IMR-90 (cell line): Measurements from ENCODE around the gene SMYD2. TPM values are rescaled to one million over a fixed set of nuclear protein-coding genes. Genes with fewer than 3 reads are reported as not detected.

Experiments used
- ATAC-seq: fragments of 200-7000 bp; cut with Tn5 transposase; 2 replicates; pipeline ENCODE4 v1.9.1; 2020; ENCODE audit warnings: low read depth, mild to moderate bottlenecking, moderate library complexity
- BruUV-seq: library from RNA; stranded (reverse); fragments of 400-500 nt; replicated peaks from 2 replicates; lab custom pipeline; 2021; lab: Mats Ljungman, UMichigan
- CTCF ChIA-PET: fragments of 300-600 bp; formaldehyde crosslinking; extraction: SDS; loops from one replicate; lab custom pipeline; 2021; ENCODE audit warnings: antibody characterized with exemption; lab: Yijun Ruan, JAX
- POLR2A ChIA-PET: fragments of 300-600 bp; sonication (Branson Sonifier 250); formaldehyde crosslinking; loops from one replicate; lab custom pipeline; 2022; ENCODE audit warnings: antibody characterized with exemption; ENCODE audit not compliant: unreplicated experiment; lab: Charles Lee
- DNase-seq: peaks from one replicate; pipeline ENCODE4 v3.0.0; 2013
- H2AFZ ChIP-seq: replicated peaks from 2 replicates; pipeline ENCODE3; 2013; ENCODE audit warnings: low read length, mild to moderate bottlenecking; ENCODE audit not compliant: poor library complexity
- H2AK5ac ChIP-seq: 2 replicates; pipeline ENCODE4 v1.6.1; 2013; ENCODE audit warnings: low read depth, low read length, inconsistent platforms
- H2AK9ac ChIP-seq: replicated peaks from 2 replicates; pipeline ENCODE3; 2013; ENCODE audit warnings: mild to moderate bottlenecking, low read depth, low read length, moderate library complexity; ENCODE audit not compliant: poor library complexity
- H2BK120ac ChIP-seq: 2 replicates; pipeline ENCODE4 v1.6.1; 2013; ENCODE audit warnings: low read depth, low read length, inconsistent platforms
- H2BK15ac ChIP-seq: 3 replicates; pipeline ENCODE4 v1.6.1; 2013; ENCODE audit warnings: low read depth, low read length, inconsistent platforms
- H2BK20ac ChIP-seq: 2 replicates; pipeline ENCODE4 v1.6.1; 2013; ENCODE audit warnings: low read depth, mild to moderate bottlenecking, inconsistent platforms, low read length, moderate library complexity
- H2BK5ac ChIP-seq: 2 replicates; pipeline ENCODE4 v1.6.1; 2013; ENCODE audit warnings: mild to moderate bottlenecking, low read depth, low read length, inconsistent platforms; ENCODE audit not compliant: poor library complexity, severe bottlenecking
- H3K14ac ChIP-seq: replicated peaks from 2 replicates; pipeline ENCODE4 v1.6.1; 2013; ENCODE audit warnings: low read depth, low read length, inconsistent platforms
- H3K18ac ChIP-seq: 2 replicates; pipeline ENCODE4 v1.6.1; 2013; ENCODE audit warnings: low read depth, low read length, control low read depth
- H3K23ac ChIP-seq: 2 replicates; pipeline ENCODE4 v1.6.1; 2013; ENCODE audit warnings: low read depth, low read length, inconsistent platforms
- H3K27ac ChIP-seq: 2 replicates; pipeline ENCODE4 v1.5.1; 2013; ENCODE audit warnings: mild to moderate bottlenecking, control low read depth, low read length; ENCODE audit not compliant: insufficient read depth
- H3K27me3 ChIP-seq: 2 replicates; pipeline ENCODE4 v1.6.1; 2013; ENCODE audit warnings: low read length; ENCODE audit not compliant: control insufficient read depth, insufficient read depth
- H3K36me3 ChIP-seq: 2 replicates; pipeline ENCODE4 v1.6.1; 2013; ENCODE audit warnings: low read length, mixed read lengths; ENCODE audit not compliant: control insufficient read depth, insufficient read depth
- H3K4ac ChIP-seq: 2 replicates; pipeline ENCODE4 v1.6.1; 2013; ENCODE audit warnings: low read depth, low read length, inconsistent platforms
- H3K4me1 ChIP-seq: 2 replicates; pipeline ENCODE4 v1.6.1; 2013; ENCODE audit warnings: low read length, mixed read lengths; ENCODE audit not compliant: control insufficient read depth, insufficient read depth
- H3K4me2 ChIP-seq: 2 replicates; pipeline ENCODE4 v1.6.1; 2013; ENCODE audit warnings: low read depth, mild to moderate bottlenecking, control low read depth, low read length, moderate library complexity
- H3K4me3 ChIP-seq: 2 replicates; pipeline ENCODE4 v1.5.1; 2013; ENCODE audit warnings: low read depth, mild to moderate bottlenecking, control low read depth, low read length, moderate library complexity; ENCODE audit not compliant: insufficient read depth
- H3K56ac ChIP-seq: 2 replicates; pipeline ENCODE4 v1.6.1; 2013; ENCODE audit warnings: low read length, inconsistent platforms; ENCODE audit not compliant: insufficient read depth; ENCODE audit errors: extremely low read depth
- H3K79me1 ChIP-seq, 2 experiments: 2 replicates each; pipeline ENCODE4 v1.6.1; 2013; ENCODE audit warnings: low read length in 2 of 2, inconsistent platforms in 1 of 2, low read depth in 1 of 2
- H3K9ac ChIP-seq: 2 replicates; pipeline ENCODE4 v1.6.1; 2013; ENCODE audit warnings: low read depth, low read length, control low read depth
- H3K9me1 ChIP-seq: 2 replicates; pipeline ENCODE4 v1.6.1; 2013; ENCODE audit warnings: low read length, inconsistent platforms; ENCODE audit not compliant: insufficient read depth
- H3K9me3 ChIP-seq: 2 replicates; pipeline ENCODE4 v1.6.1; 2013; ENCODE audit warnings: low read length; ENCODE audit not compliant: control insufficient read depth, insufficient read depth
- H4K20me1 ChIP-seq: 2 replicates; pipeline ENCODE4 v1.6.1; 2013; ENCODE audit warnings: low read length, inconsistent platforms; ENCODE audit not compliant: insufficient read depth
- H4K5ac ChIP-seq: 2 replicates; pipeline ENCODE4 v1.6.1; 2013; ENCODE audit warnings: mild to moderate bottlenecking, low read depth, low read length, control low read depth
- H4K8ac ChIP-seq, 2 experiments: 2 replicates each; pipeline ENCODE4 v1.6.1; 2013; ENCODE audit warnings: low read depth in 2 of 2, low read length in 2 of 2, control low read depth in 1 of 2, inconsistent platforms in 1 of 2
- H4K91ac ChIP-seq: 2 replicates; pipeline ENCODE4 v1.6.1; 2013; ENCODE audit warnings: low read depth, low read length, inconsistent platforms; ENCODE audit not compliant: insufficient read depth
- BHLHE40 ChIP-seq: fragments of 150-350 bp; IDR thresholded peaks from 2 replicates; pipeline ENCODE4 v1.6.1; 2016; ENCODE audit warnings: mild to moderate bottlenecking, low read depth, low read length
- CHD1 ChIP-seq: IDR thresholded peaks from 2 replicates; pipeline ENCODE4 v1.6.1; 2012; ENCODE audit warnings: low read depth, low read length, improper control_type of control experiment
- FOS ChIP-seq: fragments of 150-350 bp; IDR thresholded peaks from 2 replicates; pipeline ENCODE4 v1.6.1; 2016; ENCODE audit warnings: low read depth, low read length
- MAFK ChIP-seq: IDR thresholded peaks from 2 replicates; pipeline ENCODE4 v1.6.1; 2012; ENCODE audit warnings: low read depth, low read length, improper control_type of control experiment
- MAZ ChIP-seq: IDR thresholded peaks from 2 replicates; pipeline ENCODE4 v1.6.1; 2012; ENCODE audit warnings: low read depth, mild to moderate bottlenecking, low read length, improper control_type of control experiment, moderate library complexity, borderline replicate concordance
- MXI1 ChIP-seq: IDR thresholded peaks from 2 replicates; pipeline ENCODE4 v1.6.1; 2012; ENCODE audit warnings: low read depth, mild to moderate bottlenecking, low read length, moderate library complexity, borderline replicate concordance
- NFE2L2 ChIP-seq: fragments of 150-350 bp; IDR thresholded peaks from 2 replicates; pipeline ENCODE4 v1.6.1; 2016; ENCODE audit warnings: low read depth, mild to moderate bottlenecking, low read length
- RCOR1 ChIP-seq: IDR thresholded peaks from 2 replicates; pipeline ENCODE4 v1.6.1; 2012; ENCODE audit warnings: mild to moderate bottlenecking, low read length, improper control_type of control experiment; ENCODE audit not compliant: insufficient replicate concordance
- RFX5 ChIP-seq: IDR thresholded peaks from 2 replicates; pipeline ENCODE4 v1.8.0; 2012; ENCODE audit warnings: low read depth, mild to moderate bottlenecking, low read length, moderate library complexity
- SMC3 ChIP-seq: fragments of 150-350 bp; IDR thresholded peaks from 2 replicates; pipeline ENCODE4 v1.6.1; 2016; ENCODE audit warnings: low read depth, mild to moderate bottlenecking, antibody characterized with exemption, low read length, moderate library complexity
- WGBS, 2 experiments: methylation state at CpG; one replicate each; pipeline versions ENCODE4 v1.1.5 to v1.1.7; 2013; ENCODE audit warnings: missing lambda C conversion rate in 2 of 2; ENCODE audit not compliant: insufficient read length in 1 of 2; ENCODE audit errors: extremely low coverage in 2 of 2; 5-methylcytosine and 5-hydroxymethylcytosine counted together
- dilution Hi-C: fragments of 300-500 bp; cut with HindIII; formaldehyde crosslinking; loops from one replicate; pipeline ENCODE4 v1.14.3; 2018; ENCODE audit warnings: low sequenced_read_pairs; ENCODE audit not compliant: unreplicated experiment
- in situ Hi-C: fragments of 300-500 bp; cut with MboI; formaldehyde crosslinking; loops from 3 replicates; pipeline ENCODE4 v1.14.3; 2019; ENCODE audit warnings: low sequenced_read_pairs, inconsistent platforms, mixed read lengths
- intact Hi-C: fragments of 100-400 bp; cut with micrococcal nuclease; formaldehyde crosslinking; loops from 2 replicates; pipeline ENCODE4 v1.10.0; 2022
- polyA plus RNA-seq, 3 experiments: library from polyadenylated mRNA; depleted of rRNA; stranded (reverse); fragments of >200 nt; gene quantifications; 2 replicates each; pipeline ENCODE4 v1.2.3, GENCODE V29; 2012; ENCODE audit warnings: low replicate concordance in 1 of 3
- total RNA-seq: library from RNA; depleted of rRNA; stranded (reverse); fragments of >200 nt; gene quantifications from 2 replicates; pipeline ENCODE4 v1.2.3, GENCODE V29; 2012
- TF ChIP-seq, protein P1 (sequence below): fragments of 150-350 bp; IDR thresholded peaks from 2 replicates; pipeline ENCODE4 v1.6.1; 2017; ENCODE audit warnings: mild to moderate bottlenecking, antibody characterized with exemption, low read length, low read depth
- TF ChIP-seq, protein P2 (sequence below): fragments of 150-350 bp; IDR thresholded peaks from 2 replicates; pipeline ENCODE4 v1.6.1; 2016; ENCODE audit warnings: low read depth, mild to moderate bottlenecking, low read length, moderate library complexity, borderline replicate concordance

SMYD2 gene
- total and polyA plus RNA-seq, 2 of the 4 experiments (the other 2 are of a cell fraction) = 32.7 to 61.7 TPM

DNA sequence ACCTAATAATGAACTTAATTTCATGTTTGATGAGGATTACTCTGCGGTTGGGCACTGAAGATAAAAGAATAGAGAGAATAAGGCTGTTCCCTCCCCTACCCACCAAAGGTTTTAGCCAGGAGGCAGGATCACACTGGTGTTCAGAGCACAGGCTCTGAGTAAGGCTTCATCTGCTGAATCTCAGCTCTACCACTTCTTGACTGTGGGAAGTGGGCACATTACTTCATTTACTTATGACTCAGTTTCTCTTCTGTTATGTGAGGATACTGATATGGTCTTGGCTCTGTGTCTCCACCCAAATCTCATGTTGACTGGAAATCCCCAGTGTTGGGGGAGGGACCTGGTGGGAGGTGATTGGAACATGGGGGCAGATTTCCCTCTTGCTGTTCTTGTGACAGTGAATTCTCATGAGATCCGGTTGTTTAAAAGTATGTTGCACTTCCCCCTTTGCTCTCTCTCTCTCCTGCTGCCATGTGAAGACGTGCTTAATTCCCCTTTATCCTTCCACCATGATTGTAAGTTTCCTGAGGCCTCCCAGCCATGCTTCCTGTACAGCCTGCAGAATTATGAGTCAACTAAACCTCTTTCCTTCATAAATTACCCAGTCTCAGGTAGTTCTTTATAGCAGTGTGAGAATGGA, 79.7 kb downstream of the SMYD2 start:
- Histone ChIP-seq H3K79me1 (peaks cover 31 to 46% of the 10 kb centered on the region in 2 experiments), H2BK120ac (no peak overlapping the region), H2BK15ac (no peak overlapping the region), H3K4me1 (no peaks in the 10 kb centered on the region), H3K27me3 (no peaks in the 10 kb centered on the region), H3K9me3 (no peaks in the 10 kb centered on the region), H2BK20ac (no peak overlapping the region), H3K18ac (no peak overlapping the region), H3K56ac (no peak overlapping the region), H3K27ac (no peak overlapping the region), H4K20me1 (no peaks in the 10 kb centered on the region), H4K8ac (no peak overlapping the region), H3K36me3 (peaks cover 63% of the 10 kb centered on the region), H4K91ac (no peak overlapping the region), H3K9ac (no peak overlapping the region), H4K5ac (no peak overlapping the region), H2AFZ (no peak overlapping the region), H2AK9ac (no peak overlapping the region), H2BK5ac (no peak overlapping the region), H2AK5ac (no peak overlapping the region), H3K4me2 (no peak overlapping the region), H3K4me3 (no peak overlapping the region), H3K23ac (no peak overlapping the region), H3K4ac (no peak overlapping the region), H3K14ac (no peak overlapping the region), H3K9me1 (peaks cover 12% of the 10 kb centered on the region)
- dilution Hi-C loops = no loop called here
- no peak for DNase-seq
- no peak for TF ChIP-seq FOS
- TF ChIP-seq, protein P1, sequence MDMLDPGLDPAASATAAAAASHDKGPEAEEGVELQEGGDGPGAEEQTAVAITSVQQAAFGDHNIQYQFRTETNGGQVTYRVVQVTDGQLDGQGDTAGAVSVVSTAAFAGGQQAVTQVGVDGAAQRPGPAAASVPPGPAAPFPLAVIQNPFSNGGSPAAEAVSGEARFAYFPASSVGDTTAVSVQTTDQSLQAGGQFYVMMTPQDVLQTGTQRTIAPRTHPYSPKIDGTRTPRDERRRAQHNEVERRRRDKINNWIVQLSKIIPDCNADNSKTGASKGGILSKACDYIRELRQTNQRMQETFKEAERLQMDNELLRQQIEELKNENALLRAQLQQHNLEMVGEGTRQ = no peak
- TF ChIP-seq MXI1 = no peak
- TF ChIP-seq MAZ = no peak
- no peak for TF ChIP-seq RFX5
- TF ChIP-seq RCOR1 = no peak
- no peak for TF ChIP-seq BHLHE40
- TF ChIP-seq SMC3 = no peak
- TF ChIP-seq, protein P2, sequence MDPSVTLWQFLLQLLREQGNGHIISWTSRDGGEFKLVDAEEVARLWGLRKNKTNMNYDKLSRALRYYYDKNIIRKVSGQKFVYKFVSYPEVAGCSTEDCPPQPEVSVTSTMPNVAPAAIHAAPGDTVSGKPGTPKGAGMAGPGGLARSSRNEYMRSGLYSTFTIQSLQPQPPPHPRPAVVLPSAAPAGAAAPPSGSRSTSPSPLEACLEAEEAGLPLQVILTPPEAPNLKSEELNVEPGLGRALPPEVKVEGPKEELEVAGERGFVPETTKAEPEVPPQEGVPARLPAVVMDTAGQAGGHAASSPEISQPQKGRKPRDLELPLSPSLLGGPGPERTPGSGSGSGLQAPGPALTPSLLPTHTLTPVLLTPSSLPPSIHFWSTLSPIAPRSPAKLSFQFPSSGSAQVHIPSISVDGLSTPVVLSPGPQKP = no peak
- TF ChIP-seq MAFK = no peak
- TF ChIP-seq NFE2L2 = no peak
- TF ChIP-seq CHD1 = no peak
- ChIA-PET CTCF (interaction anchor here (0.6 kb wide), 1 partner anchor 15 kb away, joined by 4 read pairs; no protein-coding TSS in a partner anchor), POLR2A (no interaction called here)
- ATAC-seq = no peak
- in situ Hi-C loops = no loop called here
- intact Hi-C loops = no loop called here
- 100% methylated on average over 2 of the region's 3 CpGs; no CpG with 5 or more reads in 1 of the 2 experiments for WGBS, 2 experiments
- no TSS peak for BruUV-seq
